Fibroblast of skin of back (primary cell): ENCODE data around the gene HSD17B14.

Source experiments
- DNase-seq: peaks from one replicate; pipeline ENCODE4 v3.0.0-alpha.2; 2013

Gene HSD17B14

DNA sequence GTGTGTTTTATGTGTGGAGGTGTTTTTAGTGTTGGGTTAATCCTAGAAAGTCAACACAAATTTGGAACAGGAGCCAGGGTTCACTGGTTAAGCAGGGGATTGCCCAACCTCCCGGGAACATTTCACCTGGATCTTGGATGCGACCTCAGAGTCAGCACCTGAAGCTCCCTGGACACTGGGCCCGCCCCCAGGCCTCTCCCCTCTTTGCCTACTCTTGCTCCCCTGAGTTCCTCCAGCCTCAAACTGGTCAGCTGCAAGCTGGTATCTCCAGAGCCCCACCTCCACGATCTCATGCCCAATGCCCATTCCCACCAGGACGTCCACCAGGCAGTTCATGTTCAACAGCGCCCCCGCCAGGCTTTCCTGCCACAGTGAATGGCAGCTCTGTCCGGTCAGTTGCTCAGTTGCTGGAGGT lies 9.7 kb downstream of the HSD17B14 start:
- no peak for DNase-seq

DNA sequence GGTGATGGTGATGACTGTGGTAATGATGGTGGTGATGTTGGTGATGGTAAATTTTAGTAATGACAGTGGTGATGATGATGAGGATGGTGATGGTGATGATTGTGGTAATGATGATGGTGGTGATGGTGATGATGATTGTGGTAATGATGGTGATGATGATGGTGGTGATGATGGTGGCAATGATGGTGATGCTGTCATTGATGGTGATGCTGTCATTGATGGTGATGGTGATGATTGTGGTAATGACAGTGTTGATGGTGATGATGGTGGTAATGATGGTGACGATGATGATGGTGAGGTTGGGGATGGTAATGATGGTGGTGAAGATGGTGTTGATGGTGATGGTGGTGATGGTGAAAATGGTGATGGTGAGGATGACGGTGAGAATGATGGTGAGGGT lies 13.8 kb downstream of the HSD17B14 start:
- no peak for DNase-seq

- no peak for DNase-seq
These were observed 14.7 kb downstream of the HSD17B14 start for GRCh38 chr19:48821633-48822032.

DNA sequence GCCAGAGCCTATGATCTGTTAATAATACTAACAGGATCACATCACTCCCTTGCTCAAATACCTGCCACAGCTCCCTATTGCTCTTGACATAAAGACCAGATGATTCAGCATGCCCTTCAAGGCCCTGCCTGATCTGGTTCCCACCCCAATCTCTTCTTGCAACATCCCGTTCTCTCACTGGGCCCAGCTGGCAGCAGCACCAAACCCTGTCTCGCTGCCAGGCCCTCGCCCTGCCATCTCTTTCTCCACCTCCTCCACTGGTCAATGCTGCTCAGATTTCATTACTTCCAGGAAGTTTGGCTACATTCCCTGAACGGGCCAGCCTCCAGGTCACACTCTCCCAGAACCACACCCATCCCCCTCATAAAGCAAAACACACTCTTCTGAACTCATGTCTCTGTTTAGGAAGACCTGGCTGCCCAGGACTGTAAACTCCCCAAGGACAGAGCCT lies 16.9 kb downstream of the HSD17B14 start:
- no peak for DNase-seq

GRCh38 chr19:48818234-48818820 lies 18.0 kb downstream of the HSD17B14 start:
- DNase-seq, result no peak

DNA sequence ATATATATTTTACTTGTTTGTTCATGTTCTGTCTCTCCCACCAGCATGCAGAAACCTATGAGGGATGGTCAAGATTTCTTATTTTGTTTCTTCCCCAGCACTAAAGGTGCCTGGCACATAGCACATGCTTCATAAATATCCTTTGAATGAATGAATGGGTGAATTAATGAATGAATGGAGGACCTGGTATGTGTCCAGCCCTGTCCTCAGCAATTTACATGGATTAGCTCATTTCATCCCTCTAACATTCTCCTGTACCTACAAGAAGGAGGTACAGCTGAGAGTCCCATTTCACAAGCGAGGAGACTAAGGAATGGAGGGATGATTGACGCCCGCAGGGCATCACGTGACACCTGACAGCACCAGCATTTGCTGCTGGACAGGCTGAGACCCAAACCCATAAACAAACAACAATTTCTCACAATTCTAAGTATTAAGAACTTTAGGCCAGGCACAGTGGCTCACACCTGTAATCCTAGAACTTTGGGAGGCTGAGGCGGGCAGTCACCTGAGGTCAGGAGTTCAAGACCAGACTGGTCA lies 18.6 kb downstream of the HSD17B14 start:
- no peak for DNase-seq

DNA sequence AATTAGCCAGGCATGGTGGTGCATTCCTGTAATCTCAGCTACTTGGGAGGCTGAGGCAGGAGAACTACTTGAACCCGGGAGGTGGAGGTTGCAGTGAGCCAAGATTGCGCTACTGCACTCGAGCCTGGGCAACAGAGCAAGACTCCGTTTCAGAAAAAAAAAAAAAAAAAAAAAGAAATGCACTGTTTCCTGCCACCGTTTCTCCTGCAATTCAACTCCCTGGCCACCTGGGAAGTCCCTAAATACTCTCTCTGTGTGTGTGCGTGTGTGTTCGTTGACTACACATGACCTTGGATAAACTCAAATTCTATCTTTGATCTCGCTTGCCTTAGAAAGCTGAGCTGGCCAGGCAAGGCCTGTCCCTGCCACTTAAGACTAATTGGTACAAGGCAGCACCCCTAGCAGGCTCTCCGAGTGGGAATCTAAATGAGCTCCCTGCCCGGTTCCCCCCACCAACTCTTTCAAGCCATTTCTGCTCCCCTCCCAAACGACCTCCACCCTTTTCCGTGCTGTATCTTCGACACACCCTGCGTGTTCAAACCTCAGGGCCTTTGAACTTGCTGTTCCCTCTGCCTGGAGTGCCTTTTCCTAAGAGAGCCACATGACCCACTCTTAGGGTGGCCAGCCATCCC lies 20.3 kb downstream of the HSD17B14 start:
- no peak for DNase-seq

DNA sequence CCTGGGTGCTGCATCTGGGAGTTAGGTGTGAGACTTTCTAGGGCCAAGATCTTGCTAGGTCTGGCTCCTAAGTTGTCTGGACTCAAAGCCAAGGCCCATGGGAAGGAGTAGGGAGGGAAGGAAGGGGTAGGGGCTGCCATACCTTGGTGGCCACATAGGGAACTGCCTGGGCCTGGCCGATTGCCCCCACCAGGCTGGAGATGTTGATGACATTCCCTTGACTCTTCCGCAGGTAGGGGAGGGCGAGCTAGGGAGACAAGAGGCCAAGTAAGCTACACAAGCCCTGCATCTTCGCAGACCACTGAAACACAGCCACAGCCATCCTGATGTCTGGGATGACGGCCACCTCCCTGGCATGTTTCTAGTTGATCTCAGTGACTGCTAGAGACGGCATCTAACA lies 21.4 kb downstream of the HSD17B14 start:
- DNase-seq, result no peak

DNA sequence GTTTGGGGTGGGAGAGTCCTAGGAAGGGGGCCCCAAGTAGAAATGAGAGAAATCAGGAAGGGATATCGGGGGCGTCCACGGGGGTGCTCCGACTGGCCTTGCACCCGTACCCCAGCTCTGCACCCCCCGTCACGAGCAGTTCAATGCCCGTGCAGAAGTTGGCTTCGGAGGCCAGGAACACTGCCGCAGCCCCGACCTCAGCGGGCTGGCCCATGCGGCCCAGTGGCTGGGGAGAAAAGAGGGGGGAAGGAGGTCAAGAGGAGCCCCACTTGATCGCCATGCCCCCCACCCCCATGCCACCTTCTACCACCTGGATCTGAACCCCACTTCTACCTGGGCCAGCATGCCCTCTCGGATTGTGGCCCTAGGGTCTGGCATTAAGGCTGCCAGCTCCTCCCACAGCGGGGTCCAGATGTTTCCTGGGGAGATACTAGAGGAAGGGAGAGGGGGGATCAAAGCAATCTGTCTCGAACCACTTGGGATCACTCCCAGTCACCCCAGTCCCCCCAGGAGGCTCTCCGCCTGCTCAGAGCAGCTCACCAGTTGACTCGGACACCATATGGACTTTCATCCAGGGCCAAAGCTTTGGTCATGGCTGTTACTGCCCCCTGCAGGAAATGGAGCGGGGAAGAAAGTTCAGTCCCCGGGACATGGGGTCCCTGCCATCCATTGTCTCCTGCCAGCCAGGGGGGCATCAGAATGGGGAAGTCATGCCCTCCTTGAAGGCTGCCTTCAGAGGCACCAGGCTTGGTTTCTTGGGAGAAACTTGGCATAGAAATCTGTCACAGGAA lies 23.0 kb downstream of the HSD17B14 start:
- DNase-seq, result no peak

GRCh38 chr19:48812094-48812929 lies 24.0 kb downstream of the HSD17B14 start:
- peak; percentile 65 for DNase-seq

- DNase-seq, result no peak
These were observed 26.1 kb downstream of the HSD17B14 start for GRCh38 chr19:48810151-48810550.

GRCh38 chr19:48807590-48808308 lies 28.5 kb downstream of the HSD17B14 start:
- no peak for DNase-seq

GRCh38 chr19:48806818-48807589 lies 29.3 kb downstream of the HSD17B14 start:
- peak; percentile 62 for DNase-seq

DNA sequence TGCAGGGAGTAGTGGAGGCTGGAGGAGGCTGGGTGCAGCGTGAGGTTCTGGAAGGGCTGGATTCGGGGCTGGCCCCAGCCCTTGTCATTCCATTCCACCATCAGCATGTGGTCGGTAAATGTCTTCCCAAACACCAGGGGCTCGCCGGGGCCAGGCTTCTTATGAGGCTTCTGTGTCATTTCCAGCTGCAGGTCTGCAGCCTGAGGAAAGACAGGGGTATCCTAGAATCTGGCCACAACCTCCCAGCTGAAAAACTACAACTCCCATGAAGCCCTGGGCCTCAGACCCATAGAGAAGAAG lies 29.8 kb downstream of the HSD17B14 start:
- DNase-seq, result no peak

DNA sequence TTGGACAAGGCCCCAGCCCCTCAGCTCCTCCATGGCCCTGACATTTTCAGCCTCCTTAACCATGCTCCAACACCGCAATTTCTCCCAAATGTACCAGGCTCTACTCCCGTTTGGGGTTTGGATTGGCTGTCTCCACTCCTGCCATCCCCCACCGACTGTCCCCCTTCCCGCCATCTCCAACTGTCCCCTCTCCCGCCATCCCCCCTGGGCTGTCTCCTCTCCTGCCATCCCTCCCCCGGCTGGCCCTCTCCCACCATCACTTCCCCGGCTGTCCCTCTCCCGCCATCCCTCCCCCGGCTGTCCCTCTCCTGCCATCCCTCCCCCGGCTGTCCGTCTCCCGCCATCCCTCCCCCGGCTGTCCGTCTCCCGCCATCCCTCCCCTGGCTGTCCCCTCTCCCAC lies 30.8 kb downstream of the HSD17B14 start:
- no peak for DNase-seq

GRCh38 chr19:48804496-48804895 lies 31.8 kb downstream of the HSD17B14 start:
- DNase-seq, result no peak

DNA sequence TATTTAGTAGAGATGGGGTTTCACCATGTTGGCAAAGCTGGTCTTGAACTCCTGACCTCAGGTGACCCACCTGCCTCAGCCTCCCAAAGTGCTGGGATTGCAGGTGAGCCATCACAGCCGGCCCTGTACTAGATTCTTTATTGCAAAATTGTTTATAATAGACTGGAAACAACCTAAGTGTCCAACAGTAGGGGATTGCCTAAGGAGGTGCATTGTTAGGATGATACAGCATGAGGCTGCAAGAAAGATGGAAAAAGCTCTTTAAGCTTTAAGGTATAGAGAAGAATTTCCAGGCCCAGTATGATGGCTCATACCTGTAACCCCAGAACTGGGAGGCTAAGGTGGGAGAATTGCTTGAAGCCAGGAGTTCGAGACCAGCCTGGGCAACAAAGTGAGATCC lies 33.7 kb downstream of the HSD17B14 start:
- no peak for DNase-seq

DNA sequence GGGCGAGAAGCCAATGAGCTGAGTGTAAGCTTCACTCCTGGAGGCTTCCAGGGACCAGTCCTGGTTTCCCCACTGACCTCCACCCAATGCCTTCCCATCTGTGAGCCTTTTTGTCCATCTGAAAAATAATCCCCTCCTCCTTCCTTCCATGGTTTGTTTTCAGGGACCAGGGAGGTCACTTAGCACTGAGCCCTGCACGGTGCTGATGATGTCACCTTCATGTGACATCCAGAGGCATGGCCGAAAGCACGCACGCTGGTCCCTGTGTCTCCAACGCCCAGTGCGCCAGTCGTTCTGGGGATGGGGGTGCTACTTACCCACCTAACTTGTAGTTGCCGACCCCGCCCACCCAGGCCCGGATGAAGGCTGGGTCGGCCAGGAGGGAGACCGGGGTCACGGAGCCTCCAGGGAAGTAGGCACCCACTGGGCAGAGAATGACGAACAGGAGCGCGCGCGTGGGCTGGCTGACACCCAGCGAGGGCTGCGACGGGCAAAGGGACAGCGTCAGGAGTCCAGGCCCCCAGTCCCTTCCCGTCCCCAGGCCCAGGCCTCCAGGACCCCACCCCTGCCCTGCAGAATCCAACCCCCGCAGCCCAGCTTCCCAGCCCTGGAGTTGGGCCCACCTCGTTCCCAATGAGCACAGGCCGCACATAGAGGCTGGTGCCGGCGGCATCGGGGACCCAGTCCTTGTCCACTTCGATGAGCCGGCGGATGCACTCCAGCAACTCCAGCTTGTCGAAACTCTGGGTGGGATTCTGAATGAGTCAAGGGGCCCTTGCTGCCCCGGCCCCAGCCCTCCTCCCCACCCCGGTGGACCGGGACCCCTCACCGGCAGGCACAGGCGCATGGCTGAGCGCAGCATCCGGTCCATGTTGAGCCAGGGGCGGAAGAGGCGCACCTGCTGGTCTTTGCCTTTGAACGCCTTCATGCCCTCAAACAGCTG lies 36.7 kb downstream of the HSD17B14 start:
- no peak for DNase-seq

DNA sequence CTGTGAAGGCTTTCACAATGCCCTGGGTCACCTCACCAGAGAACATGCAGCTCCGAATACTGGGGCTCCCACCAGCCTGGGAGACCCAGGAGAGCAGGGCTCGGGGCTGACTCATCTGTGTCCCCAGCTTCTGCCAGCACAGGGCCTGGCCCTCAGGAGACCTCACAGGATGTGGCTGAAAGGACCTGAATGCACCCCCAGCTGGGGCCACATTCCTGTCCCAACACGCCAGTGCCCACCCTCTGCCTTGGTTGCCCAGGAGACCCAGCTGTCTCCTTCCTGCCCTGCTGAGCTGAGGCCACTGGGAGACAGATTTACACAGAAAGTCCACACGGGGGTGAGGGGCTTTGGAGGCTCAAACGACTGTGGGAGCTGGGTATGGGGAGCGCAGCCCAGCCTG lies 37.4 kb downstream of the HSD17B14 start:
- peak; percentile 86 for DNase-seq

GRCh38 chr19:48797103-48797502 lies 39.2 kb downstream of the HSD17B14 start:
- no peak for DNase-seq
